ENCODE data around the gene RELN. TPM values are rescaled to one million over a fixed set of nuclear protein-coding genes. Genes with fewer than 3 reads are reported as not detected.

RELN gene
- total and polyA plus RNA-seq, 9 of the 15 experiments (the other 6 are each of a cell fraction or from before 2014, with no cell fraction given) = 12.9 to 43.2 (median 18.1) TPM

- ATAC-seq (no peak), DNase-seq (ENCODE audit: extremely low read depth in 1 of 4, low spot score in 3 of 4) (no peak), FAIRE-seq (no peak)
- H3K4me3 ChIP-seq = no peak overlapping the region
- intact Hi-C loops (cut with micrococcal nuclease) = no loop called here
- no peak overlapping the region for H3K4me2 ChIP-seq (ENCODE audit: insufficient read depth, low read length)
- H3K27ac ChIP-seq (ENCODE audit: extremely low read depth, low read depth, low read length) = no peak overlapping the region
- in situ Hi-C loops (cut with MboI) = no loop called here
- H3K27me3 ChIP-seq (ENCODE audit: control insufficient read depth in 2 of 2, insufficient read depth in 2 of 2, low read length in 2 of 2) = no peaks in the 10 kb centered on the region
- H3K9me1 ChIP-seq (ENCODE audit: control insufficient read depth, insufficient read depth, low read length) = no peaks in the 10 kb centered on the region
- H3K9ac ChIP-seq (ENCODE audit: insufficient read depth in 1 of 2, low read depth in 2 of 2, low read length in 2 of 2) = no peak overlapping the region
- H3K36me3 ChIP-seq (ENCODE audit: control insufficient read depth, insufficient read depth, low read length) = peaks cover 2% of the 10 kb centered on the region; the same call in 1 of the 3 replicates
- no peaks in the 10 kb centered on the region for H3K9me3 ChIP-seq (replicated peaks; ENCODE audit: control insufficient read depth, insufficient read depth, low read depth, low read length)
- POLR2A ChIA-PET = no interaction called here
- WGBS (ENCODE audit: insufficient coverage, low coverage, missing lambda C conversion rate) = 73% methylated on average over 1 of the region's 1 CpG
- no peaks in the 10 kb centered on the region; a peak in 2 of 5 replicates for H3K4me1 ChIP-seq (replicated peaks in 1 of 2; ENCODE audit: control insufficient read depth in 2 of 2, insufficient read depth in 2 of 2, low read length in 2 of 2)
- CTCF ChIA-PET (ENCODE audit: low intra/inter-chr PET ratio) = no interaction called here
- H4K20me1 ChIP-seq (replicated peaks; ENCODE audit: control insufficient read depth, insufficient read depth, low read length) = no peaks in the 10 kb centered on the region
- no TSS peak for BruUV-seq (replicated peaks)
- H2AFZ ChIP-seq (ENCODE audit: low read depth, low read length) = no peak overlapping the region
- TF ChIP-seq MTA3 (IDR thresholded peaks at IDR 0.05; ENCODE audit: borderline replicate concordance) (no peak), ZNF316 (IDR thresholded peaks at IDR 0.05) (no peak), NR3C1 (CRISPR knock-in tag; IDR thresholded peaks at IDR 0.05) (no peak), ZNF232 (CRISPR knock-in tag; IDR thresholded peaks at IDR 0.05) (no peak), MNT (conservative IDR thresholded peaks at IDR 0.05) (no peak), ZNF23 (CRISPR knock-in tag; IDR thresholded peaks at IDR 0.05) (no peak), ZKSCAN1 (IDR thresholded peaks at IDR 0.05; ENCODE audit: low read depth, low read length) (no peak), POLR2H (tag; IDR thresholded peaks at IDR 0.05; ENCODE audit: low read depth) (no peak), SREBF2 (CRISPR knock-in tag; IDR thresholded peaks at IDR 0.05) (no peak)
- TF ChIP-seq, protein P1, sequence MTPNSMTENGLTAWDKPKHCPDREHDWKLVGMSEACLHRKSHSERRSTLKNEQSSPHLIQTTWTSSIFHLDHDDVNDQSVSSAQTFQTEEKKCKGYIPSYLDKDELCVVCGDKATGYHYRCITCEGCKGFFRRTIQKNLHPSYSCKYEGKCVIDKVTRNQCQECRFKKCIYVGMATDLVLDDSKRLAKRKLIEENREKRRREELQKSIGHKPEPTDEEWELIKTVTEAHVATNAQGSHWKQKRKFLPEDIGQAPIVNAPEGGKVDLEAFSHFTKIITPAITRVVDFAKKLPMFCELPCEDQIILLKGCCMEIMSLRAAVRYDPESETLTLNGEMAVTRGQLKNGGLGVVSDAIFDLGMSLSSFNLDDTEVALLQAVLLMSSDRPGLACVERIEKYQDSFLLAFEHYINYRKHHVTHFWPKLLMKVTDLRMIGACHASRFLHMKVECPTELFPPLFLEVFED (CRISPR knock-in tag; conservative IDR thresholded peaks at IDR 0.05) = no peak
- no peaks in the 10 kb centered on the region for H3K79me2 ChIP-seq (ENCODE audit: control insufficient read depth, insufficient read depth, low read length)
These were observed 60.9 kb downstream of the RELN start for GRCh38 chr7:103928581-103928980.
